IMR-90 (cell line): ENCODE results near the gene MICAL2. TPM values are rescaled to one million over a fixed set of nuclear protein-coding genes. Genes with fewer than 3 reads are reported as not detected.

Experiments used
- ATAC-seq: fragments of 200-7000 bp; cut with Tn5 transposase; 2 replicates; pipeline ENCODE4 v1.9.1; 2020; ENCODE audit warnings: low read depth, mild to moderate bottlenecking, moderate library complexity
- BruUV-seq: library from RNA; stranded (reverse); fragments of 400-500 nt; replicated peaks from 2 replicates; lab custom pipeline; 2021; lab: Mats Ljungman, UMichigan
- CTCF ChIA-PET: fragments of 300-600 bp; formaldehyde crosslinking; extraction: SDS; loops from one replicate; lab custom pipeline; 2021; ENCODE audit warnings: antibody characterized with exemption; lab: Yijun Ruan, JAX
- POLR2A ChIA-PET: fragments of 300-600 bp; sonication (Branson Sonifier 250); formaldehyde crosslinking; loops from one replicate; lab custom pipeline; 2022; ENCODE audit warnings: antibody characterized with exemption; ENCODE audit not compliant: unreplicated experiment; lab: Charles Lee
- DNase-seq: peaks from one replicate; pipeline ENCODE4 v3.0.0; 2013
- H2AFZ ChIP-seq: replicated peaks from 2 replicates; pipeline ENCODE3; 2013; ENCODE audit warnings: low read length, mild to moderate bottlenecking; ENCODE audit not compliant: poor library complexity
- H2AK5ac ChIP-seq: 2 replicates; pipeline ENCODE4 v1.6.1; 2013; ENCODE audit warnings: low read depth, low read length, inconsistent platforms
- H2AK9ac ChIP-seq: replicated peaks from 2 replicates; pipeline ENCODE3; 2013; ENCODE audit warnings: mild to moderate bottlenecking, low read depth, low read length, moderate library complexity; ENCODE audit not compliant: poor library complexity
- H2BK120ac ChIP-seq: 2 replicates; pipeline ENCODE4 v1.6.1; 2013; ENCODE audit warnings: low read depth, low read length, inconsistent platforms
- H2BK15ac ChIP-seq: 3 replicates; pipeline ENCODE4 v1.6.1; 2013; ENCODE audit warnings: low read depth, low read length, inconsistent platforms
- H2BK20ac ChIP-seq: 2 replicates; pipeline ENCODE4 v1.6.1; 2013; ENCODE audit warnings: low read depth, mild to moderate bottlenecking, inconsistent platforms, low read length, moderate library complexity
- H2BK5ac ChIP-seq: 2 replicates; pipeline ENCODE4 v1.6.1; 2013; ENCODE audit warnings: mild to moderate bottlenecking, low read depth, low read length, inconsistent platforms; ENCODE audit not compliant: poor library complexity, severe bottlenecking
- H3K14ac ChIP-seq: replicated peaks from 2 replicates; pipeline ENCODE4 v1.6.1; 2013; ENCODE audit warnings: low read depth, low read length, inconsistent platforms
- H3K18ac ChIP-seq: 2 replicates; pipeline ENCODE4 v1.6.1; 2013; ENCODE audit warnings: low read depth, low read length, control low read depth
- H3K23ac ChIP-seq: 2 replicates; pipeline ENCODE4 v1.6.1; 2013; ENCODE audit warnings: low read depth, low read length, inconsistent platforms
- H3K27ac ChIP-seq: 2 replicates; pipeline ENCODE4 v1.5.1; 2013; ENCODE audit warnings: mild to moderate bottlenecking, control low read depth, low read length; ENCODE audit not compliant: insufficient read depth
- H3K27me3 ChIP-seq: 2 replicates; pipeline ENCODE4 v1.6.1; 2013; ENCODE audit warnings: low read length; ENCODE audit not compliant: control insufficient read depth, insufficient read depth
- H3K36me3 ChIP-seq: 2 replicates; pipeline ENCODE4 v1.6.1; 2013; ENCODE audit warnings: low read length, mixed read lengths; ENCODE audit not compliant: control insufficient read depth, insufficient read depth
- H3K4ac ChIP-seq: 2 replicates; pipeline ENCODE4 v1.6.1; 2013; ENCODE audit warnings: low read depth, low read length, inconsistent platforms
- H3K4me1 ChIP-seq: 2 replicates; pipeline ENCODE4 v1.6.1; 2013; ENCODE audit warnings: low read length, mixed read lengths; ENCODE audit not compliant: control insufficient read depth, insufficient read depth
- H3K4me2 ChIP-seq: 2 replicates; pipeline ENCODE4 v1.6.1; 2013; ENCODE audit warnings: low read depth, mild to moderate bottlenecking, control low read depth, low read length, moderate library complexity
- H3K4me3 ChIP-seq: 2 replicates; pipeline ENCODE4 v1.5.1; 2013; ENCODE audit warnings: low read depth, mild to moderate bottlenecking, control low read depth, low read length, moderate library complexity; ENCODE audit not compliant: insufficient read depth
- H3K56ac ChIP-seq: 2 replicates; pipeline ENCODE4 v1.6.1; 2013; ENCODE audit warnings: low read length, inconsistent platforms; ENCODE audit not compliant: insufficient read depth; ENCODE audit errors: extremely low read depth
- H3K79me1 ChIP-seq, 2 experiments: 2 replicates each; pipeline ENCODE4 v1.6.1; 2013; ENCODE audit warnings: low read length in 2 of 2, inconsistent platforms in 1 of 2, low read depth in 1 of 2
- H3K9ac ChIP-seq: 2 replicates; pipeline ENCODE4 v1.6.1; 2013; ENCODE audit warnings: low read depth, low read length, control low read depth
- H3K9me1 ChIP-seq: 2 replicates; pipeline ENCODE4 v1.6.1; 2013; ENCODE audit warnings: low read length, inconsistent platforms; ENCODE audit not compliant: insufficient read depth
- H3K9me3 ChIP-seq: 2 replicates; pipeline ENCODE4 v1.6.1; 2013; ENCODE audit warnings: low read length; ENCODE audit not compliant: control insufficient read depth, insufficient read depth
- H4K20me1 ChIP-seq: 2 replicates; pipeline ENCODE4 v1.6.1; 2013; ENCODE audit warnings: low read length, inconsistent platforms; ENCODE audit not compliant: insufficient read depth
- H4K5ac ChIP-seq: 2 replicates; pipeline ENCODE4 v1.6.1; 2013; ENCODE audit warnings: mild to moderate bottlenecking, low read depth, low read length, control low read depth
- H4K8ac ChIP-seq, 2 experiments: 2 replicates each; pipeline ENCODE4 v1.6.1; 2013; ENCODE audit warnings: low read depth in 2 of 2, low read length in 2 of 2, control low read depth in 1 of 2, inconsistent platforms in 1 of 2
- H4K91ac ChIP-seq: 2 replicates; pipeline ENCODE4 v1.6.1; 2013; ENCODE audit warnings: low read depth, low read length, inconsistent platforms; ENCODE audit not compliant: insufficient read depth
- BHLHE40 ChIP-seq: fragments of 150-350 bp; IDR thresholded peaks from 2 replicates; pipeline ENCODE4 v1.6.1; 2016; ENCODE audit warnings: mild to moderate bottlenecking, low read depth, low read length
- CEBPB ChIP-seq: IDR thresholded peaks from 2 replicates; pipeline ENCODE4 v1.6.1; 2012; ENCODE audit warnings: low read depth, low read length, improper control_type of control experiment
- FOS ChIP-seq: fragments of 150-350 bp; IDR thresholded peaks from 2 replicates; pipeline ENCODE4 v1.6.1; 2016; ENCODE audit warnings: low read depth, low read length
- MAFK ChIP-seq: IDR thresholded peaks from 2 replicates; pipeline ENCODE4 v1.6.1; 2012; ENCODE audit warnings: low read depth, low read length, improper control_type of control experiment
- MAZ ChIP-seq: IDR thresholded peaks from 2 replicates; pipeline ENCODE4 v1.6.1; 2012; ENCODE audit warnings: low read depth, mild to moderate bottlenecking, low read length, improper control_type of control experiment, moderate library complexity, borderline replicate concordance
- MXI1 ChIP-seq: IDR thresholded peaks from 2 replicates; pipeline ENCODE4 v1.6.1; 2012; ENCODE audit warnings: low read depth, mild to moderate bottlenecking, low read length, moderate library complexity, borderline replicate concordance
- NFE2L2 ChIP-seq: fragments of 150-350 bp; IDR thresholded peaks from 2 replicates; pipeline ENCODE4 v1.6.1; 2016; ENCODE audit warnings: low read depth, mild to moderate bottlenecking, low read length
- POLR2A ChIP-seq: IDR thresholded peaks from 2 replicates; pipeline ENCODE4 v1.6.1; 2012; ENCODE audit warnings: mild to moderate bottlenecking, low read depth, low read length
- RAD21 ChIP-seq: IDR thresholded peaks from 2 replicates; pipeline ENCODE4 v1.6.1; 2012; ENCODE audit warnings: low read length, improper control_type of control experiment
- RCOR1 ChIP-seq: IDR thresholded peaks from 2 replicates; pipeline ENCODE4 v1.6.1; 2012; ENCODE audit warnings: mild to moderate bottlenecking, low read length, improper control_type of control experiment; ENCODE audit not compliant: insufficient replicate concordance
- RFX5 ChIP-seq: IDR thresholded peaks from 2 replicates; pipeline ENCODE4 v1.8.0; 2012; ENCODE audit warnings: low read depth, mild to moderate bottlenecking, low read length, moderate library complexity
- SMC3 ChIP-seq: fragments of 150-350 bp; IDR thresholded peaks from 2 replicates; pipeline ENCODE4 v1.6.1; 2016; ENCODE audit warnings: low read depth, mild to moderate bottlenecking, antibody characterized with exemption, low read length, moderate library complexity
- WGBS, 2 experiments: methylation state at CpG; one replicate each; pipeline versions ENCODE4 v1.1.5 to v1.1.7; 2013; ENCODE audit warnings: missing lambda C conversion rate in 2 of 2; ENCODE audit not compliant: insufficient read length in 1 of 2; ENCODE audit errors: extremely low coverage in 2 of 2; 5-methylcytosine and 5-hydroxymethylcytosine counted together
- dilution Hi-C: fragments of 300-500 bp; cut with HindIII; formaldehyde crosslinking; loops from one replicate; pipeline ENCODE4 v1.14.3; 2018; ENCODE audit warnings: low sequenced_read_pairs; ENCODE audit not compliant: unreplicated experiment
- in situ Hi-C: fragments of 300-500 bp; cut with MboI; formaldehyde crosslinking; loops from 3 replicates; pipeline ENCODE4 v1.14.3; 2019; ENCODE audit warnings: low sequenced_read_pairs, inconsistent platforms, mixed read lengths
- intact Hi-C: fragments of 100-400 bp; cut with micrococcal nuclease; formaldehyde crosslinking; loops from 2 replicates; pipeline ENCODE4 v1.10.0; 2022
- polyA plus RNA-seq, 3 experiments: library from polyadenylated mRNA; depleted of rRNA; stranded (reverse); fragments of >200 nt; gene quantifications; 2 replicates each; pipeline ENCODE4 v1.2.3, GENCODE V29; 2012; ENCODE audit warnings: low replicate concordance in 1 of 3
- total RNA-seq: library from RNA; depleted of rRNA; stranded (reverse); fragments of >200 nt; gene quantifications from 2 replicates; pipeline ENCODE4 v1.2.3, GENCODE V29; 2012
- TF ChIP-seq, protein P1 (sequence below): fragments of 150-350 bp; IDR thresholded peaks from 2 replicates; pipeline ENCODE4 v1.6.1; 2017; ENCODE audit warnings: mild to moderate bottlenecking, antibody characterized with exemption, low read length, low read depth
- TF ChIP-seq, protein P2 (sequence below): fragments of 150-350 bp; IDR thresholded peaks from 2 replicates; pipeline ENCODE4 v1.6.1; 2016; ENCODE audit warnings: low read depth, mild to moderate bottlenecking, low read length, moderate library complexity, borderline replicate concordance
- TF ChIP-seq, protein P3 (sequence below): conservative IDR thresholded peaks from 2 replicates; pipeline ENCODE4 v1.5.1; 2012; ENCODE audit warnings: mild to moderate bottlenecking, low read depth, low read length, improper control_type of control experiment

The MICAL2 gene
- total and polyA plus RNA-seq, 2 of the 4 experiments (the other 2 are of a cell fraction): 170 to 336 TPM

DNA sequence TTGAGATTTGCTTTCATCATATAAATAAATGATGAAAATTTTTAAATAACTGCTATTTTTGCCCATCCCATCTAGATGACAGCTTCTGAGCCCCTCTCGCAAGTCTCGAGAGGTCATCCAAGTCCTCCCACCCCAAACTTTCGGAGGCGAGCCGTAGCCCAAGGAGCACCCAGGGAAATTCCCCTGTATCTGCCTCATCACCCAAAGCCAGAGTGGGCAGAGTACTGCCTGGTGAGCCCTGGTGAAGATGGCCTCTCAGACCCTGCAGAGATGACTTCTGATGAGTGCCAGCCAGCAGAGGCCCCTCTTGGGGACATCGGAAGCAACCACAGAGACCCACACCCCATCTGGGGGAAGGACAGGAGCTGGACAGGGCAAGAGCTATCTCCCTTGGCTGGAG is 183.1 kb downstream of the MICAL2 start:
- Histone ChIP-seq H3K4me1 (peaks cover 6% of the 10 kb centered on the region), H3K23ac (no peak overlapping the region; the same call in 1 of the 2 replicates), H2BK20ac (no peak overlapping the region), H3K36me3 (no peaks in the 10 kb centered on the region), H3K9me3 (no peaks in the 10 kb centered on the region), H4K5ac (no peak overlapping the region), H3K4me2 (no peak overlapping the region), H4K8ac (no peak overlapping the region), H3K79me1 (peaks cover 0 to 12% of the 10 kb centered on the region in 2 experiments), H3K27me3 (no peaks in the 10 kb centered on the region), H3K9me1 (peaks cover 4% of the 10 kb centered on the region), H2BK15ac (no peak overlapping the region), H2AFZ (no peak overlapping the region), H3K14ac (no peak overlapping the region), H3K4ac (no peak overlapping the region), H2AK9ac (no peak overlapping the region), H3K56ac (no peak overlapping the region), H4K20me1 (no peaks in the 10 kb centered on the region), H2BK5ac (no peak overlapping the region), H2BK120ac (no peak overlapping the region), H2AK5ac (no peak overlapping the region), H3K18ac (no peak overlapping the region), H4K91ac (no peak overlapping the region), H3K9ac (no peak overlapping the region), H3K4me3 (no peak overlapping the region), H3K27ac (no peak overlapping the region)
- ATAC-seq (no peak), DNase-seq (no peak)
- dilution Hi-C loops: no loop called here
- ChIA-PET CTCF (no interaction called here), POLR2A (interaction anchor here (0.6 kb wide), 1 partner anchor 243 kb away, joined by 3 read pairs; no protein-coding TSS in a partner anchor)
- BruUV-seq: no TSS peak
- intact Hi-C loops: no loop called here
- TF ChIP-seq CEBPB (no peak), RFX5 (no peak), NFE2L2 (no peak), MXI1 (no peak), POLR2A (no peak), SMC3 (no peak), RCOR1 (no peak), BHLHE40 (no peak), MAZ (no peak), FOS (no peak), RAD21 (no peak), MAFK (no peak)
- TF ChIP-seq, protein P1, sequence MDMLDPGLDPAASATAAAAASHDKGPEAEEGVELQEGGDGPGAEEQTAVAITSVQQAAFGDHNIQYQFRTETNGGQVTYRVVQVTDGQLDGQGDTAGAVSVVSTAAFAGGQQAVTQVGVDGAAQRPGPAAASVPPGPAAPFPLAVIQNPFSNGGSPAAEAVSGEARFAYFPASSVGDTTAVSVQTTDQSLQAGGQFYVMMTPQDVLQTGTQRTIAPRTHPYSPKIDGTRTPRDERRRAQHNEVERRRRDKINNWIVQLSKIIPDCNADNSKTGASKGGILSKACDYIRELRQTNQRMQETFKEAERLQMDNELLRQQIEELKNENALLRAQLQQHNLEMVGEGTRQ: no peak
- TF ChIP-seq, protein P2, sequence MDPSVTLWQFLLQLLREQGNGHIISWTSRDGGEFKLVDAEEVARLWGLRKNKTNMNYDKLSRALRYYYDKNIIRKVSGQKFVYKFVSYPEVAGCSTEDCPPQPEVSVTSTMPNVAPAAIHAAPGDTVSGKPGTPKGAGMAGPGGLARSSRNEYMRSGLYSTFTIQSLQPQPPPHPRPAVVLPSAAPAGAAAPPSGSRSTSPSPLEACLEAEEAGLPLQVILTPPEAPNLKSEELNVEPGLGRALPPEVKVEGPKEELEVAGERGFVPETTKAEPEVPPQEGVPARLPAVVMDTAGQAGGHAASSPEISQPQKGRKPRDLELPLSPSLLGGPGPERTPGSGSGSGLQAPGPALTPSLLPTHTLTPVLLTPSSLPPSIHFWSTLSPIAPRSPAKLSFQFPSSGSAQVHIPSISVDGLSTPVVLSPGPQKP: no peak
- TF ChIP-seq, protein P3, sequence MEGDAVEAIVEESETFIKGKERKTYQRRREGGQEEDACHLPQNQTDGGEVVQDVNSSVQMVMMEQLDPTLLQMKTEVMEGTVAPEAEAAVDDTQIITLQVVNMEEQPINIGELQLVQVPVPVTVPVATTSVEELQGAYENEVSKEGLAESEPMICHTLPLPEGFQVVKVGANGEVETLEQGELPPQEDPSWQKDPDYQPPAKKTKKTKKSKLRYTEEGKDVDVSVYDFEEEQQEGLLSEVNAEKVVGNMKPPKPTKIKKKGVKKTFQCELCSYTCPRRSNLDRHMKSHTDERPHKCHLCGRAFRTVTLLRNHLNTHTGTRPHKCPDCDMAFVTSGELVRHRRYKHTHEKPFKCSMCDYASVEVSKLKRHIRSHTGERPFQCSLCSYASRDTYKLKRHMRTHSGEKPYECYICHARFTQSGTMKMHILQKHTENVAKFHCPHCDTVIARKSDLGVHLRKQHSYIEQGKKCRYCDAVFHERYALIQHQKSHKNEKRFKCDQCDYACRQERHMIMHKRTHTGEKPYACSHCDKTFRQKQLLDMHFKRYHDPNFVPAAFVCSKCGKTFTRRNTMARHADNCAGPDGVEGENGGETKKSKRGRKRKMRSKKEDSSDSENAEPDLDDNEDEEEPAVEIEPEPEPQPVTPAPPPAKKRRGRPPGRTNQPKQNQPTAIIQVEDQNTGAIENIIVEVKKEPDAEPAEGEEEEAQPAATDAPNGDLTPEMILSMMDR: no peak
- in situ Hi-C loops: loop anchor here (25.0 kb wide), 1 partner anchor 1256 kb away; no protein-coding TSS in a partner anchor
- whole genome bisulfite sequencing, 2 experiments: no CpG with 5 or more reads among the region's 6 CpGs
